H9 (cell line): ENCODE measurements around the gene ZNG1B. TPM values are rescaled to one million over a fixed set of nuclear protein-coding genes. Genes with fewer than 3 reads are reported as not detected.
"Not testable (repeated sequence)": the region's sequence is repeated elsewhere in the genome, so short reads cannot be mapped to it uniquely, and the experiment has no call there.

ENCODE experiments used
- DNase-seq: peaks from one replicate; pipeline ENCODE4 v3.0.0-alpha.2; 2017
- H2AFZ ChIP-seq: one replicate; pipeline ENCODE4 v1.6.1; 2013; ENCODE audit warnings: mild to moderate bottlenecking, low read length, control low read depth, moderate library complexity
- H2AK5ac ChIP-seq: 2 replicates; pipeline ENCODE4 v1.6.1; 2013; ENCODE audit warnings: low read length, control low read depth, mixed read lengths; ENCODE audit not compliant: insufficient read length
- H2BK120ac ChIP-seq: one replicate; pipeline ENCODE4 v1.6.1; 2013; ENCODE audit warnings: low read depth, mild to moderate bottlenecking, low read length, control low read depth, inconsistent platforms; ENCODE audit not compliant: poor library complexity, severe bottlenecking
- H2BK12ac ChIP-seq: 2 replicates; pipeline ENCODE4 v1.6.1; 2013; ENCODE audit warnings: low read length, control low read depth, mixed read lengths, low read depth; ENCODE audit not compliant: insufficient read length
- H2BK15ac ChIP-seq: 2 replicates; pipeline ENCODE4 v1.6.1; 2013; ENCODE audit warnings: low read depth, low read length, control low read depth
- H2BK20ac ChIP-seq: one replicate; pipeline ENCODE4 v1.6.1; 2013; ENCODE audit warnings: low read depth, mild to moderate bottlenecking, low read length, control low read depth, inconsistent platforms; ENCODE audit not compliant: poor library complexity, severe bottlenecking
- H2BK5ac ChIP-seq: 2 replicates; pipeline ENCODE4 v1.6.1; 2013; ENCODE audit warnings: low read length, control low read depth, mixed read lengths; ENCODE audit not compliant: insufficient read length
- H3K14ac ChIP-seq: 2 replicates; pipeline ENCODE4 v1.6.1; 2013; ENCODE audit warnings: low read length, control low read depth; ENCODE audit not compliant: insufficient read depth
- H3K18ac ChIP-seq: 2 replicates; pipeline ENCODE4 v1.6.1; 2013; ENCODE audit warnings: low read depth, mild to moderate bottlenecking, mixed read lengths, low read length, control low read depth; ENCODE audit not compliant: insufficient read length
- H3K23ac ChIP-seq: 2 replicates; pipeline ENCODE4 v1.6.1; 2013; ENCODE audit warnings: low read length, control low read depth, mixed read lengths, low read depth; ENCODE audit not compliant: insufficient read length
- H3K23me2 ChIP-seq: 2 replicates; pipeline ENCODE4 v1.6.1; 2013; ENCODE audit warnings: low read depth, mild to moderate bottlenecking, mixed read lengths, low read length, control low read depth; ENCODE audit not compliant: insufficient read length, poor library complexity, severe bottlenecking
- H3K27ac ChIP-seq: 2 replicates; pipeline ENCODE4 v1.5.1; 2013; ENCODE audit warnings: low read length, control low read depth, mixed read lengths, low read depth; ENCODE audit not compliant: insufficient read length
- H3K27me3 ChIP-seq: 2 replicates; pipeline ENCODE4 v1.6.1; 2013; ENCODE audit warnings: low read length, control low read depth, inconsistent platforms; ENCODE audit not compliant: insufficient read depth
- H3K4ac ChIP-seq: 2 replicates; pipeline ENCODE4 v1.6.1; 2013; ENCODE audit warnings: low read depth, mild to moderate bottlenecking, control low read depth, inconsistent platforms, low read length, moderate library complexity
- H3K4me1 ChIP-seq: 2 replicates; pipeline ENCODE4 v1.6.1; 2013; ENCODE audit warnings: low read length, control low read depth, inconsistent platforms; ENCODE audit not compliant: insufficient read depth
- H3K4me2 ChIP-seq: 2 replicates; pipeline ENCODE4 v1.6.1; 2013; ENCODE audit warnings: low read length, control low read depth, mixed read lengths; ENCODE audit not compliant: insufficient read length, insufficient read depth
- H3K56ac ChIP-seq: 2 replicates; pipeline ENCODE4 v1.6.1; 2013; ENCODE audit warnings: low read depth, mild to moderate bottlenecking, mixed read lengths, low read length, control low read depth; ENCODE audit not compliant: insufficient read length
- H3K79me1 ChIP-seq: 2 replicates; pipeline ENCODE4 v1.6.1; 2013; ENCODE audit warnings: low read depth, mild to moderate bottlenecking, moderate library complexity, low read length, control low read depth, inconsistent platforms; ENCODE audit not compliant: insufficient read depth, poor library complexity, severe bottlenecking
- H3K79me2 ChIP-seq: 2 replicates; pipeline ENCODE4 v1.6.1; 2013; ENCODE audit warnings: low read length, control low read depth, inconsistent platforms; ENCODE audit not compliant: insufficient read depth
- H3K9ac ChIP-seq: 2 replicates; pipeline ENCODE4 v1.6.1; 2013; ENCODE audit warnings: low read length, control low read depth, mixed read lengths; ENCODE audit not compliant: insufficient read length; ENCODE audit errors: extremely low read depth
- H3K9me3 ChIP-seq: one replicate; pipeline ENCODE4 v1.6.1; 2013; ENCODE audit warnings: low read depth, low read length, inconsistent platforms; ENCODE audit not compliant: control insufficient read depth
- H3T11ph ChIP-seq: one replicate; pipeline ENCODE4 v1.6.1; 2013; ENCODE audit warnings: mild to moderate bottlenecking, low read length, control low read depth, inconsistent platforms
- H4K20me1 ChIP-seq: one replicate; pipeline ENCODE4 v1.6.1; 2013; ENCODE audit not compliant: control insufficient read depth, insufficient read length, insufficient read depth
- H4K5ac ChIP-seq: 2 replicates; pipeline ENCODE4 v1.6.1; 2013; ENCODE audit warnings: low read depth, mild to moderate bottlenecking, mixed read lengths, low read length, control low read depth; ENCODE audit not compliant: insufficient read length
- H4K8ac ChIP-seq: replicated peaks from 2 replicates; pipeline ENCODE4 v1.6.1; 2013; ENCODE audit warnings: low read length, control low read depth, mixed read lengths, low read depth; ENCODE audit not compliant: insufficient read length
- H4K91ac ChIP-seq: 2 replicates; pipeline ENCODE4 v1.6.1; 2013; ENCODE audit warnings: low read depth, mild to moderate bottlenecking, moderate library complexity, mixed read lengths, low read length, control low read depth; ENCODE audit not compliant: insufficient read length
- H3K27ac Mint-ChIP-seq, 3 experiments: 2 replicates in 2 of 3; 3 replicates in 1 of 3; pipeline ENCODE4 v1.8.0; 2020 to 2021; ENCODE audit warnings: mixed read lengths in 3 of 3, mild to moderate bottlenecking in 1 of 3, moderate library complexity in 1 of 3
- H3K27me3 Mint-ChIP-seq: 2 replicates; pipeline ENCODE4 v1.8.0; 2021; ENCODE audit warnings: low read depth, mild to moderate bottlenecking, moderate library complexity, mixed read lengths
- H3K36me3 Mint-ChIP-seq, 3 experiments: 2 replicates in 2 of 3; 3 replicates in 1 of 3; pipeline ENCODE4 v1.8.0; 2020 to 2021; ENCODE audit warnings: low read depth in 3 of 3, mixed read lengths in 3 of 3; ENCODE audit not compliant: insufficient read depth in 1 of 3
- H3K4me1 Mint-ChIP-seq, 2 experiments: 2 replicates each; pipeline ENCODE4 v1.8.0; 2020; ENCODE audit warnings: mixed read lengths in 2 of 2
- H3K4me3 Mint-ChIP-seq, 2 experiments: 2 replicates in 1 of 2; 3 replicates in 1 of 2; pipeline ENCODE4 v1.8.0; 2020 to 2021; ENCODE audit warnings: mild to moderate bottlenecking in 2 of 2, mixed read lengths in 2 of 2, moderate library complexity in 1 of 2
- H3K9me3 Mint-ChIP-seq, 2 experiments: 2 replicates in 1 of 2; 3 replicates in 1 of 2; pipeline ENCODE4 v1.8.0; 2020; ENCODE audit warnings: mild to moderate bottlenecking in 2 of 2, mixed read lengths in 2 of 2, moderate library complexity in 1 of 2
- WGBS: extraction: QIAGEN DNeasy Blood & Tissue Kit; methylation state at CpG from one replicate; pipeline ENCODE4 v1.1.7; 2013; ENCODE audit warnings: missing lambda C conversion rate, low lambda C conversion rate, mixed read lengths; ENCODE audit not compliant: insufficient read length; ENCODE audit errors: extremely low coverage; 5-methylcytosine and 5-hydroxymethylcytosine counted together
- total RNA-seq: library from RNA; stranded (reverse); gene quantifications from 2 replicates; pipeline ENCODE4 v1.2.1, GENCODE V29; 2021

Gene ZNG1B
- total RNA-seq, 1 experiment from 2014 or later = 41.7 TPM

DNA sequence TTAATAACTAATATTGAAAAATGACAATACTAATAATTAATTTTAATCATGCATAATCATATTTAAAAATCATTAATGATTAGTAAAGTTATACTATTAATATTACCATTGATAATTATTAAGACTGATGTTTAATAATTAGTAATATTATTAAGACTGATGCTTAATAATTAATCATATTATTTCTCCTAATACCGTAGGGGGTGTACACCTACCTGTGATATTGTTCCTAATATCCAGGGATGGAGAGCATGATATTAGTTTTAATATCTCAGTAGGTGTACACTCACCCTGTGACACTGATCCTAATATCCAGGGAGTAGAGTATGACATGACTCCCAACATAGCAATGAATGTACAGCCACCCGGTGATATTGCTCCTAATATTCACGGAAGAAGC is 73.4 kb downstream of the ZNG1B start:
- H3K79me1 ChIP-seq, H3K4ac ChIP-seq, H2AFZ ChIP-seq, H3K27me3 ChIP-seq, H3K27ac ChIP-seq, H3T11ph ChIP-seq, H2BK20ac ChIP-seq, H3K9me3 ChIP-seq, H4K8ac ChIP-seq, H3K18ac ChIP-seq, H2BK12ac ChIP-seq, H3K23ac ChIP-seq, H4K20me1 ChIP-seq, H3K4me1 ChIP-seq, H3K4me2 ChIP-seq, H3K9me3 Mint-ChIP-seq, H3K9ac ChIP-seq, H4K91ac ChIP-seq, H2AK5ac ChIP-seq, H2BK5ac ChIP-seq, H3K36me3 Mint-ChIP-seq, H3K4me3 Mint-ChIP-seq, H3K4me1 Mint-ChIP-seq, H2BK120ac ChIP-seq, H3K14ac ChIP-seq, H4K5ac ChIP-seq, H3K27ac Mint-ChIP-seq, DNase-seq, H3K23me2 ChIP-seq, H2BK15ac ChIP-seq, H3K56ac ChIP-seq, H3K79me2 ChIP-seq: not testable (repeated sequence)
- H3K27me3 Mint-ChIP-seq = peaks cover 62% of the 10 kb centered on the region
- no CpG with 5 or more reads among the region's 3 CpGs for WGBS

DNA sequence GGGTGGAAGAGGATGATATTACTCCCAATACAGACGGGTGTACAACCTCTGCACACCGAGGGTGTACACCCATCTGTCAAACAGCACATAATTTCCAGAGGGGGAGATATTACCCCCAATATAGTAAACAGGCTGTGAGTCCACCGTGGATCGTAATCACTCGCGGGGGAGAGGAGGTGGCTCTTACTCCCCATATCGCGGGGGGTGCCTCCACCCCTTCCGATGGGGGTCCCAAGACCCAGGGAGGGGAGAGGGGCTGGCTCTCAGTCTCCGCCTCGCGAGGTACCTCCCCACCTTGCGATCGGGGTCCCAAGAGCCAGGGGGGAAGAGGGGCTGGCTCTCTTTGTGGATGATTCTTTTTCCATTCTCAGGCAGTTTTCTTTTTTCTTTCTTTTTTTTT is 74.4 kb downstream of the ZNG1B start:
- H4K5ac ChIP-seq, H4K91ac ChIP-seq, H3K27ac Mint-ChIP-seq, H3K27ac ChIP-seq, H3K27me3 ChIP-seq, H3K4me3 Mint-ChIP-seq, H3T11ph ChIP-seq, H3K4me2 ChIP-seq, H3K56ac ChIP-seq, H3K23me2 ChIP-seq, H3K79me1 ChIP-seq, H2AK5ac ChIP-seq, H3K9ac ChIP-seq, H3K79me2 ChIP-seq, H3K4me1 ChIP-seq, H4K8ac ChIP-seq, H4K20me1 ChIP-seq, H2BK120ac ChIP-seq, H3K14ac ChIP-seq, H3K18ac ChIP-seq, H3K9me3 Mint-ChIP-seq, H2BK12ac ChIP-seq, H3K23ac ChIP-seq, H2AFZ ChIP-seq, H2BK20ac ChIP-seq, H3K9me3 ChIP-seq, H2BK5ac ChIP-seq, H2BK15ac ChIP-seq, H3K36me3 Mint-ChIP-seq, H3K4me1 Mint-ChIP-seq, H3K4ac ChIP-seq, DNase-seq: not testable (repeated sequence)
- H3K27me3 Mint-ChIP-seq = peaks cover 62% of the 10 kb centered on the region
- WGBS = no CpG with 5 or more reads among the region's 14 CpGs
